Ureter (tissue), 1 donor: ENCODE data around the gene SND1. TPM values are rescaled to one million over a fixed set of nuclear protein-coding genes. Genes with fewer than 3 reads are reported as not detected.

Experiments
- DNase-seq: peaks from one replicate; pipeline ENCODE4 v3.0.0-alpha.2; 2020; ENCODE audit warnings: low spot score
- total RNA-seq: library from RNA; stranded (reverse); gene quantifications from one replicate; pipeline ENCODE4 v1.2.4, GENCODE V29; 2023
- donor health status: DM: yes; HTN: yes; CAD: no.

SND1 gene
- total RNA-seq, 1 donor from 2014 or later, result 208 TPM

DNA sequence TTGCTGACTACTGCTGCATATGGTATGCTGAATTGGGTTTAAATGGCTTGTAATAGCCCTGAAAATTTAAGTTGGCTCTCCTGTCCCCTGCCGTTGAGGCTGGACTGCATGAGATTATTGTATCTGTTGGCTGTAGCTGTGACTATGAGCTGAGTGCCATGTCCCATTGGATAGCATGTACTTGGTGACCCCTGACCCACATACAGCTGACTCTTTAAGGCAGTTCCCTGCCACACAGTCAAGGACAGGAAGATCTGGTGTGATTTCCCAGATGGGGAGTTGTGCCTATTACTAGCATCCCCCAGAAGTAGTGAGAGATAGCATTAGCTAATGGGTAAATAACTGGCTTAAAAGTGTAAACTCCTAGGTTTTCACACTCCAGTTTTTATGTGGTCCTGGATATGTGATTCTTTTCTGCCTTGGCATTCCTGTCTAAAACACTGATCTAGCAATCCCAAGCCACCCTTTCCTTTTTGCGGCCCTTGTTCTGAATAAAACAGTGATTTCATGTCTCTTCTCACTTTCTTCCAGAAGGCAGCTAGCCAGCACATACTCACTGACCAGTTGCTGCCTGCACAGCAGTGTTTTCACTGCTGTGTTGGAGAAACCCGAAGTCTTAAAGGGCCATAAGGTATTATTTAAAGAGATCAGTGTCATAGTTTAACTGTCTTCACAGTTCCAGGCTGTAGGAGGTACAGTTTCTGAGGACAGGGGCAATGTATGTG, 343.3 kb downstream of the SND1 start:
- no peak for DNase-seq

DNA sequence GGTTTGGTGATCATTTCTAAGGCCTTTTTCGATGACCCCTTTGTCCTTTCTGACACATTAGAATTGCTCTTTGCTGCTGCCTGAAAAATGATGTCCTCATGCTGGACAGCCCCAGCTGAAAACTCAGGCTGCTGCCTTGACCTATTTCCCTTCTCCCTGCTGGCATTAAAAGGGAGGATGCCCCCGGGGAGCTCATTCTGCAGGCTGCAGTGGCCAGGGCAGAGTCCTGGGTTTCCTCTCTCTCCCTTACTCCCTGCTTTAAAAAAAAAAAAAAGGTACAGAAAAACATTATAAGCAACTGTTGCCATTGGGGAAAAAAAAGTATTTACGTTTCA, 343.9 kb downstream of the SND1 start:
- no peak for DNase-seq

DNA sequence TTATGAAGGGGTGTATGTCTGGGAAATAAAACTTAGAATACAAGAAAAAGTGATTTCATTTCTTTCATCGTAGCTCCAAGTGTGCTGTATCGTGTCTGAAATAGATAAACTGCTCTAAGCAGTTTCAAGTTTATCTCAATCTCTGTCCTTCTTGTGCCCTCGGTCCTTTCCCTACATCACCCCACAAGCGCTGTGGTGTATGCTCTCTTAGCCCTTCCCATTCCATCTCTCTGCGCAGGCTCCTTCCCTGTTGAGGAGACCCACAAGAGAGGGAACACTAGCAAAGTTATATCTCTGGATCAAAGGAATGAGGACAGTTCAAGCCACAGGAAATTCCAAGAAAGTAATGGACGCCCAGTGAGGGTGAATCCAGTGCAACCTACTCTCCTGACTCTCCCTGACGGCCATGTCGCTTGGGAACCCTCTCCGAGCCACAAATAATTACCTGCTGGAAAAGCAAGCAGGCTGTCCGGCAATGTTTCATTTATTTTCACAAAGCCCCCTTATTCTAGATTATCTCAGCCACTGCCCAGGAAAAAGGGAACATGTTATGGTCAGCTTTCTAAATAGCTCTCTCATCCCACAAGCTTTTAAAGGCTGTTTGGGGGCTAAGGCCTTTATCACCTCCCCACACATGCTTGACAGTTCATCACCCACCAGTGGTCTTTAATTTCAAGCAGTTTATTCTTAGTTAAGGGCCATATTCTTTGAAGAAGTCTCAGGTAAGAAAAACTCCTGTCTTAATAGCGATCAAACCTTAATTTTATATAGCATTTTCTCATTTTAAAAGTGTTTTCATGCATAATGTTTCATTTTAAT, 344.5 kb downstream of the SND1 start:
- DNase-seq, result no peak

GRCh38 chr7:127997226-127997922, 345.4 kb downstream of the SND1 start:
- no peak for DNase-seq

- DNase-seq, result no peak
These were observed 346.7 kb downstream of the SND1 start for GRCh38 chr7:127998671-127999070.

DNA sequence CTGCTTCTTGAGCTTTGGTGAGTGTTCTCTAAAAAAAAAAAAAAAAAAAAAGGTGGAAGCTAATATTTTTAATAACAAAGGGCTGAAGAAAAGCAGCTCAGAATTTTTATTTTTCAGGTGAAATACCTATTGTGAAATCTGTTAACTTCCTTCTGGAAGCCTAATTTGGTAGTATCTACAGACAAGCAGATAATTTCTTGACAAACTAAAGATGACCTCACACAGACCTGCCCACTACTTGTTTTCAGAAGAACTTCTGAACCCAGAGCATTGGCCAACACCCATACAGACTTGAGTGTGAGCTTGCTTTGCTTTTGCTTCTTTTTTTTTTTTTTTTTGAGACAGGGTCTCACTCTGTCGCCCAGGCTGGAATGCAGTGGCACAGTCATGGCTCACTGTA, 348.1 kb downstream of the SND1 start:
- DNase-seq, result no peak

GRCh38 chr7:128000854-128001265, 348.9 kb downstream of the SND1 start:
- no peak for DNase-seq

DNA sequence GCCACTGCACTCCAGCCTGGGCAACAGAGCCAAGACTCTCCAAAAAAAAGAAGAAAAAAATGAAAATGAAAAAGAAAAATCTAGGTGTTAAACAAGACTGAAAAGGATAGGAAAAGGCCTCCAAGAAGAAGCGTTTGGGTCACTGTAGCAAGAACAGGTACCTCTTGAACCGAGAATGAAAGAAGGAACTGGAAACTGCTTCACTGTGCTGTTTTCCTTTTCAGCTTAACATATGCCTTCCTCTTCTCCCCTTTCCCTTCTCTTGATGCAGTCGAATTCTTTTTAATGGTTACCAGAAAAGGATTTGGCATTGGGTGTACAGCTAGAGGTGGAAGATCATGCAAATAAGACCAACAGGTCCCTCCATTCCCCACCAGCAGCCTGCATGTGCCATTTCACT, 351.2 kb downstream of the SND1 start:
- DNase-seq, result no peak

GRCh38 chr7:128003787-128004186, 351.8 kb downstream of the SND1 start:
- no peak for DNase-seq

GRCh38 chr7:128004623-128005022, 352.6 kb downstream of the SND1 start:
- DNase-seq, result no peak

DNA sequence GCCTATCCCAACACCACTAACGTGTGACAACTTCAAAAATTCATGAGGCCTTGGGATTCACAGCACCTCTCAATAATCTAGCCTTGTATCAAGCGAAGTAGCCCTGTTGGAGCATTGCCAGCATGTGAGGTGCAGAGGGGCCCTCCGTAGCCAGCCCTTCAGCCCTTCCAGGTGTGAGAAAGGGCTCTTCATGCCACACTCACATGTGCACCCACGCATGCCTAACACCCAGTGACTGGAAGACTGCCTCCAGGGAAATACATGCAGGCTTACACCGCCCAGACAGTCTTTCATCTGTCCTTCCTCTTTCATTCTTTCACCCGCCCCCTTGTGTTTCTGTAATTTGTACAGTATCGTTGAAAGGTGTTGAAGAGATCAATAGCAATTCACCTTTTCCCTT, 353.1 kb downstream of the SND1 start:
- no peak for DNase-seq

DNA sequence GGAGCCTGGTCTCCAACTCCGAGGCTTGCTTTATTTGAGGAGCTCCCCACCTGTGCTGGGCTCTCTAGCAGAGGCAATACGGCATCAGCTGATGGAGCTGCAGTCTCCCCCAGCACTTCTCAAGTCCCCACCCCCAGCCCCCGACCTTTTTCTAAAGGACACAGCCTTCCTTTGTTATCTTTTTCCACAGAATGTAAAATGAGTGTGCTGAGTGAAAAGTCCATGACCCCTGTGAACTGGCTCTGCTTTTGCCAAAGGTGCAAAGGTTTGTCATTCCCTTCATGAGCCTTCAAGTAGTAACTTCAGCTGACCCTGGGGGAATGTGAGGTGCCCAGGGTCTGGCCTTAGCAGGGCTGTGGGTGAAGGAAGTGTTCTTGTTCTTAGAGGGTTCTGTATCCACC, 353.8 kb downstream of the SND1 start:
- no peak for DNase-seq

DNA sequence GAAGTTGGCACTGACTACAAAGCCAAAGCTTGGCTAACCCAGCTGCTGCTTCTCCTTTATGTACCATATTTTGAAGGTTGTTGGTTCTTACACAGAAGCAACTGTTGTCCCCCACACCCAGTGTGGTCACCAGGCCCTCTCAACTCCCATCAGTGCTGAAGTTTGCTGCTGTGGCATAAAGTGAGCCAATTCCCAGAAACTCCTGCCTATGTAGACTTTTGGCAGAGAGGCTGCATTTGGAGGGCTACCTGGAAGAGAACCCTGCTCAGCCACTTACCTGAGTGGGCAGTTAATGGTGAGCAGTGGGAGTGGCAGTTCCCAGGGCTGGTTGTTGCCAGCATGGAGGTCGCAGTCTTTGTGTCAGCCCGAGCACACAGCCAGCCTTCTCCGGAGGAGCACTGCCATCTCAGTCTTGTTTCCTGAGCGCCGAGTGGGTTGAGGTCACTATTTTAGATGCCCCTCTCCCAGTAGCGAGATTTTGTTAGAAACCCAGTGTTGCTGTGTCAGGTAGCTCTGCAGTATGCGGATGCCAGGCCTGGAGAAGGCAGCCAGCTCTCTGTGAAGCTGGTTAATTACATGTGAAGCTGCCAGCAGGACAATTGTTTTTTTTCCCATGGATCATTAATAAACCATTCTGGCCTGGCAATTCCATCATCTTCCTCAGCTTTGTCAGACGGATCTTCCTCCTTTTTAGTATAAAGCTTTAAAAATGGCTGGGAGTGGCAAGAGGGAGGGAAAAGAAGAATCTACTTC, 354.7 kb downstream of the SND1 start:
- no peak for DNase-seq

- no peak for DNase-seq
These were observed 355.3 kb downstream of the SND1 start for GRCh38 chr7:128007303-128007680.

DNA sequence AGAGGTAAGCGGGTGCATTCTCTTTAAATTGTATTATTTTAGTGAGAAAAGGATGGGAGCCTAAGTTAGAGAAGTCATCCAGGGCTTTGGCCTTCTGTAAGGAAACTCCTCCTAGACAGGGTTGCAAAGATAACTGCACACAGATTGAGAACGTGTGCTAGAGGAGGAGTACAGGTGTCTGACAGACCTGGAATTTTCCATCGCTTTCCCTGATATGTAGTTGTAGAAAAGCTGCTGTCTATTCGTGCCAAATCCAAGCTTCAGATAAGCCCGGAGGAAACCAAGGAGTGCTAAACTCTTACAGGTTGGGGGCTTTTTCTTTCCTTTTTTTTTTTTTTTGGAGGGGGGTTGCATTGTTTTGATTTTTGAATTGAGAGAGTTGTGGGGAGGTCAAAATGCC, 356.1 kb downstream of the SND1 start:
- DNase-seq, result no peak

DNA sequence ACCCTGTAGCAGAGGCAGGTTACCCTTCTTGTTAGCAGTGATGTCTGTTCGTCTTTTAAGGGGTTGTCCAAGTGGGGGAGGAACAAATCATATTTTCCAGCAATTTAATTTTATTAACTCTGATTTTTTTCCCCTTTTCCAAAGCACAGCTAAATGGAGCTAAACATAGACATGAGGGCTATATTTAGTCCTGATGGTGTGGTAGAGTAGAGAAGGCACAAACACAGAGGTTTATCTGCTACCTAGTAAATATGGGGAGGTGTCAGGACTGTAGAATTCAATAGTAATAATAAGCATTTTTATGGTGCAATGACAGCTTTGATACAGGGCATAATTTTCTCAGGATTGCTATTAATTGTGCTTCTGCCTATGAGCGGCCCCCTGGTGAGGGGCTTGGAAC, 356.8 kb downstream of the SND1 start:
- DNase-seq, result no peak

GRCh38 chr7:128010391-128011127, 358.6 kb downstream of the SND1 start:
- DNase-seq, result no peak

GRCh38 chr7:128011131-128011661, 359.2 kb downstream of the SND1 start:
- DNase-seq, result no peak

DNA sequence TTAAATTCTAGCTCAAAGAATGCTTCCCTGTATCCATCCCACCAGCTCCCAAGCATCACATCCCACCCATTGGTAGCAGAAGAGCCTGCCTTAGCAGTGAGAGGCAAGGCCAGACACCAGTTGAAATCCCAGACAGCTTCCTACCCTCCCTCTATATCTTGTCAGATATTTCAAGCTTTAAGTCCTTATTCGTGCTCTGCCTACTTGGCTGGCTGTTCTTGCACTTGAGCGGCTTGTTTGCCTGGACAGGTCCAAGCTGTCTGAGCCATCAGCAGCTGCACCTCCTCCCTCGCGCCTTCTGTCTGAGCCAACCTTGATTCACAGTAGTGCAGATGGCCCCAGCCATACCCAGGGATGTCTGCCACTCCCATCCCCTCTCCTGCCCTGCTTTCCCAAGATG, 362.8 kb downstream of the SND1 start:
- DNase-seq, result no peak

- no peak for DNase-seq
These were observed 365.5 kb downstream of the SND1 start for GRCh38 chr7:128017460-128017859.
